Measurements from ENCODE around the gene MAST4. TPM values are rescaled to one million over a fixed set of nuclear protein-coding genes. Genes with fewer than 3 reads are reported as not detected.

MAST4 gene
- total and polyA plus RNA-seq, 2 of the 13 experiments (the other 11 are each of a cell fraction or from before 2014, with no cell fraction given): 3.4 to 3.7 TPM

DNA sequence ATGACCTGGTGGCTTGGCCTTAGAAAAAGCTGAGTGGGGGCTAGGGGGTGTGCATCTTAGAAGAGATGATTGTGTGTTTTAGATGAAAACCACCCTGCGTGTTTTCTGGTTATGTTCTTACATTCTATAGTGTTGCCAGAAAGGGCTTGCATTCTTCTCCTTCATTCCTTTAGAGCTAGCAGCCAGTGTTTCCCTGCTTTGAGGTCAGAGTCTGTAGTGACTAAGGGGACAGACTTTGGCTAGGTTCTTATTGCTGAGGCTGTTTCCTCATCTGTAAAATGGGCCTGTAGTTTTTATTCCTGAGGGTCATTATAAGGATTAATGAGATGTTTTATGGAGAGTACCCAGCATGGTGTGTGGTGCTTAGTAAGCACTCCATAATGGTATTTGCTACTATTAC, 6.4 kb downstream of the MAST4 start:
- ATAC-seq: no peak
- Histone ChIP-seq H3K27me3 (ENCODE audit: control insufficient read depth in 1 of 2, insufficient read depth in 2 of 2, low read length in 2 of 2) (peaks cover 0 to 17% of the 10 kb centered on the region in 2 experiments; a peak in 3 of 5 replicates), H3K36me3 (replicated peaks in 1 of 2; ENCODE audit: control insufficient read depth in 1 of 2, insufficient read depth in 2 of 2, low read length in 2 of 2) (no peaks in the 10 kb centered on the region), H3K4me2 (ENCODE audit: low read depth, low read length) (no peak overlapping the region), H3K9ac (ENCODE audit: insufficient read depth, low read depth, low read length) (no peak overlapping the region), H3K4me3 (replicated peaks in 1 of 3; ENCODE audit: insufficient read depth in 1 of 3, low read depth in 2 of 3, low read length in 3 of 3) (no peak overlapping the region), H4K20me1 (ENCODE audit: insufficient read depth, low read length) (no peaks in the 10 kb centered on the region), H2AFZ (ENCODE audit: low read length) (no peak overlapping the region), H3K4me1 (ENCODE audit: insufficient read depth, low read length) (no peaks in the 10 kb centered on the region), H3K9me3 (ENCODE audit: low read length) (no peaks in the 10 kb centered on the region), H3K79me2 (ENCODE audit: insufficient read depth, low read length) (no peaks in the 10 kb centered on the region), H3K27ac (ENCODE audit: extremely low read length, insufficient read depth, low read length) (no peak overlapping the region)
- CTCF ChIA-PET (ENCODE audit: low intra/inter-chr PET ratio, low total read pairs): no interaction called here
- no CpG with 5 or more reads among the region's 1 CpG for WGBS (ENCODE audit: low lambda C conversion rate)
- POLR2A ChIA-PET: no interaction called here
- TF ChIP-seq GTF2F1 (IDR thresholded peaks at IDR 0.05; ENCODE audit: low read length): no peak
- no peak for TF ChIP-seq CHD2 (IDR thresholded peaks at IDR 0.05; ENCODE audit: low read depth, low read length)
- no peak for TF ChIP-seq DDIT3 (CRISPR knock-in tag; IDR thresholded peaks at IDR 0.05)
- TF ChIP-seq ZNF589 (CRISPR knock-in tag; conservative IDR thresholded peaks at IDR 0.05): no peak
- no peak for TF ChIP-seq ZNF841 (CRISPR knock-in tag; IDR thresholded peaks at IDR 0.05; ENCODE audit: borderline replicate concordance)
- no peak for TF ChIP-seq HMG20B (CRISPR knock-in tag; conservative IDR thresholded peaks at IDR 0.05)
- no peak for TF ChIP-seq CREB1 (IDR thresholded peaks at IDR 0.05)
- TF ChIP-seq CREB1 (CRISPR knock-in tag; IDR thresholded peaks at IDR 0.05): no peak
- no peak for TF ChIP-seq ZNF335 (CRISPR knock-in tag; IDR thresholded peaks at IDR 0.05)
- BruUV-seq (replicated peaks): no TSS peak
- no peak for DNase-seq (ENCODE audit: low spot score)
- intact Hi-C loops (cut with micrococcal nuclease; ENCODE audit: unreplicated experiment): no loop called here
- in situ Hi-C loops (cut with HindIII; ENCODE audit: extremely low pct_ligation_motif_present, low pct_unique_long_range_greater_than_20kb): no loop called here
- FAIRE-seq: no peak

DNA sequence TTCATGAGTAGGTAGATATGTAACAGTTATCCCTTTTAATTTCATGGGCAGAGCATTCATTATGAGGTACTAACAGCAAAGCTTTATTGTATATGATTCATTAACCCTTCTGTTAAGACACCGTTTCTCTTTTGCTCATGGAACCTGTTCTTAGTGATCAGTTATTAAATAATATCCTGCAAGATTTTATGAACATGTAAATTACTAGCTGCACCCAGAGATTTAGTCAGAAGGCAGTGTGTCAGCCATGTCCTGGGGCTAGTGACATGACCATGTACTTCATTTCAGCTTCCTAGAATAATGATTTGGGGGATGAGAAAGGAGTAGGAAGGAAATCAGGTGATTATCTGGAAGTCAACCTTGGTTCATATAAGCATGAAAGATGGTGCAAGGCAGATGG, 7.0 kb downstream of the MAST4 start:
- DNase-seq (ENCODE audit: low spot score): no peak
- ATAC-seq: no peak
- WGBS (ENCODE audit: low lambda C conversion rate): 0% methylated on average over 1 of the region's 1 CpG
- no peak for TF ChIP-seq ZNF772 (CRISPR knock-in tag; IDR thresholded peaks at IDR 0.05)
- TF ChIP-seq RCOR2 (CRISPR knock-in tag; IDR thresholded peaks at IDR 0.05): no peak
- TF ChIP-seq ZNF605 (CRISPR knock-in tag; IDR thresholded peaks at IDR 0.05): no peak
- TF ChIP-seq ZNF326 (CRISPR knock-in tag; IDR thresholded peaks at IDR 0.05; ENCODE audit: borderline replicate concordance): no peak
- TF ChIP-seq, protein P1, sequence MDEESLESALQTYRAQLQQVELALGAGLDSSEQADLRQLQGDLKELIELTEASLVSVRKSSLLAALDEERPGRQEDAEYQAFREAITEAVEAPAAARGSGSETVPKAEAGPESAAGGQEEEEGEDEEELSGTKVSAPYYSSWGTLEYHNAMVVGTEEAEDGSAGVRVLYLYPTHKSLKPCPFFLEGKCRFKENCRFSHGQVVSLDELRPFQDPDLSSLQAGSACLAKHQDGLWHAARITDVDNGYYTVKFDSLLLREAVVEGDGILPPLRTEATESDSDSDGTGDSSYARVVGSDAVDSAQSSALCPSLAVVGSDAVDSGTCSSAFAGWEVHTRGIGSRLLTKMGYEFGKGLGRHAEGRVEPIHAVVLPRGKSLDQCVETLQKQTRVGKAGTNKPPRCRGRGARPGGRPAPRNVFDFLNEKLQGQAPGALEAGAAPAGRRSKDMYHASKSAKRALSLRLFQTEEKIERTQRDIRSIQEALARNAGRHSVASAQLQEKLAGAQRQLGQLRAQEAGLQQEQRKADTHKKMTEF (CRISPR knock-in tag; IDR thresholded peaks at IDR 0.05): no peak
- no peak for TF ChIP-seq ZNF335 (CRISPR knock-in tag; IDR thresholded peaks at IDR 0.05)
- no peak for TF ChIP-seq ZNF558 (CRISPR knock-in tag; IDR thresholded peaks at IDR 0.05; ENCODE audit: borderline replicate concordance)
- no peak for TF ChIP-seq SP4 (CRISPR knock-in tag; IDR thresholded peaks at IDR 0.05)
- TF ChIP-seq KLF12 (CRISPR knock-in tag; IDR thresholded peaks at IDR 0.05; ENCODE audit: borderline replicate concordance): no peak
- no peak for TF ChIP-seq STAT5B (CRISPR knock-in tag; IDR thresholded peaks at IDR 0.05)
- TF ChIP-seq ZNF550 (CRISPR knock-in tag; IDR thresholded peaks at IDR 0.05; ENCODE audit: borderline replicate concordance): no peak
- TF ChIP-seq TSC22D2 (CRISPR knock-in tag; IDR thresholded peaks at IDR 0.05; ENCODE audit: borderline replicate concordance): no peak
- no peak for TF ChIP-seq GTF2F1 (IDR thresholded peaks at IDR 0.05; ENCODE audit: low read length)
- TF ChIP-seq NONO (IDR thresholded peaks at IDR 0.05): no peak
- TF ChIP-seq NONO (CRISPR knock-in tag; conservative IDR thresholded peaks at IDR 0.05): no peak

More for the DNA sequence above, 7.0 kb downstream of the MAST4 start:
- Histone ChIP-seq H3K4me2 (ENCODE audit: low read depth, low read length) (no peak overlapping the region), H2AFZ (ENCODE audit: low read length) (no peak overlapping the region), H3K79me2 (ENCODE audit: insufficient read depth, low read length) (no peaks in the 10 kb centered on the region), H3K4me1 (ENCODE audit: insufficient read depth, low read length) (no peaks in the 10 kb centered on the region), H3K4me3 (replicated peaks in 1 of 3; ENCODE audit: insufficient read depth in 1 of 3, low read depth in 2 of 3, low read length in 3 of 3) (no peak overlapping the region), H3K27ac (ENCODE audit: extremely low read length, insufficient read depth, low read length) (no peak overlapping the region), H3K36me3 (replicated peaks in 1 of 2; ENCODE audit: control insufficient read depth in 1 of 2, insufficient read depth in 2 of 2, low read length in 2 of 2) (no peaks in the 10 kb centered on the region), H3K9me3 (ENCODE audit: low read length) (no peaks in the 10 kb centered on the region), H3K27me3 (ENCODE audit: control insufficient read depth in 1 of 2, insufficient read depth in 2 of 2, low read length in 2 of 2) (peaks cover 0 to 11% of the 10 kb centered on the region in 2 experiments; a peak in 3 of 5 replicates), H4K20me1 (ENCODE audit: insufficient read depth, low read length) (no peaks in the 10 kb centered on the region), H3K9ac (ENCODE audit: insufficient read depth, low read depth, low read length) (no peak overlapping the region)
- BruUV-seq (replicated peaks): no TSS peak
- ChIA-PET CTCF (ENCODE audit: low intra/inter-chr PET ratio, low total read pairs) (no interaction called here), POLR2A (no interaction called here)
- no peak for FAIRE-seq
- in situ Hi-C loops (cut with HindIII; ENCODE audit: extremely low pct_ligation_motif_present, low pct_unique_long_range_greater_than_20kb): no loop called here
- intact Hi-C loops (cut with micrococcal nuclease; ENCODE audit: unreplicated experiment): no loop called here

Data from HepG2 (cell line).